ENCODE measurements around the gene XPNPEP2.
"Not testable (repeated sequence)": the region's sequence is repeated elsewhere in the genome, so short reads cannot be mapped to it uniquely, and the experiment has no call there.

Gene XPNPEP2

GRCh38 chrX:129720741-129721140, 18.0 kb upstream of the XPNPEP2 start:
- DNase-seq: no peak

GRCh38 chrX:129721414-129721813, 17.4 kb upstream of the XPNPEP2 start:
- DNase-seq: no peak

GRCh38 chrX:129721870-129722269, 16.9 kb upstream of the XPNPEP2 start:
- DNase-seq: no peak

GRCh38 chrX:129723511-129723910, 15.3 kb upstream of the XPNPEP2 start:
- no peak for DNase-seq

GRCh38 chrX:129724754-129725153, 14.0 kb upstream of the XPNPEP2 start:
- no peak for DNase-seq

GRCh38 chrX:129726307-129727111, 12.3 kb upstream of the XPNPEP2 start:
- DNase-seq: peak; percentile 11 to 53

- no peak for DNase-seq
Observed at GRCh38 chrX:129728061-129728460, 10.7 kb upstream of the XPNPEP2 start.

GRCh38 chrX:129731228-129731627, 7.6 kb upstream of the XPNPEP2 start:
- no peak for DNase-seq

- DNase-seq: no peak
Observed at GRCh38 chrX:129732857-129733256, 5.9 kb upstream of the XPNPEP2 start.

- DNase-seq: no peak
Observed at GRCh38 chrX:129733335-129733734, 5.4 kb upstream of the XPNPEP2 start.

- no peak for DNase-seq
Observed at GRCh38 chrX:129736491-129736890, 2.3 kb upstream of the XPNPEP2 start.

GRCh38 chrX:129737916-129738315, 863 bp upstream of the XPNPEP2 start:
- DNase-seq: no peak

- DNase-seq: no peak
Observed at GRCh38 chrX:129739578-129739977, 799 bp downstream of the XPNPEP2 start.

GRCh38 chrX:129741880-129742758, 3.3 kb downstream of the XPNPEP2 start:
- no peak for DNase-seq

- not testable (repeated sequence) for DNase-seq
Observed at GRCh38 chrX:129742759-129743152, 4.0 kb downstream of the XPNPEP2 start.

GRCh38 chrX:129743821-129744220, 5.0 kb downstream of the XPNPEP2 start:
- no peak for DNase-seq

- no peak for DNase-seq
Observed at GRCh38 chrX:129744861-129745321, 6.1 kb downstream of the XPNPEP2 start.

GRCh38 chrX:129746557-129747470, 8.0 kb downstream of the XPNPEP2 start:
- DNase-seq: no peak

GRCh38 chrX:129747533-129747932, 8.8 kb downstream of the XPNPEP2 start:
- DNase-seq: no peak

GRCh38 chrX:129748305-129748704, 9.5 kb downstream of the XPNPEP2 start:
- DNase-seq: no peak

GRCh38 chrX:129749069-129749468, 10.3 kb downstream of the XPNPEP2 start:
- DNase-seq: no peak

GRCh38 chrX:129750971-129751370, 12.2 kb downstream of the XPNPEP2 start:
- no peak for DNase-seq

Data from NCI-H524 (cell line).